ENCODE measurements around the gene EXOC7. TPM values are rescaled to one million over a fixed set of nuclear protein-coding genes. Genes with fewer than 3 reads are reported as not detected.
A peak's percentile ranks its signal among the peaks of the same experiment; 100 is the strongest.

EXOC7 gene
- polyA plus RNA-seq, 3 donors: 30.7 to 86.5 (median 42.4) TPM

DNA sequence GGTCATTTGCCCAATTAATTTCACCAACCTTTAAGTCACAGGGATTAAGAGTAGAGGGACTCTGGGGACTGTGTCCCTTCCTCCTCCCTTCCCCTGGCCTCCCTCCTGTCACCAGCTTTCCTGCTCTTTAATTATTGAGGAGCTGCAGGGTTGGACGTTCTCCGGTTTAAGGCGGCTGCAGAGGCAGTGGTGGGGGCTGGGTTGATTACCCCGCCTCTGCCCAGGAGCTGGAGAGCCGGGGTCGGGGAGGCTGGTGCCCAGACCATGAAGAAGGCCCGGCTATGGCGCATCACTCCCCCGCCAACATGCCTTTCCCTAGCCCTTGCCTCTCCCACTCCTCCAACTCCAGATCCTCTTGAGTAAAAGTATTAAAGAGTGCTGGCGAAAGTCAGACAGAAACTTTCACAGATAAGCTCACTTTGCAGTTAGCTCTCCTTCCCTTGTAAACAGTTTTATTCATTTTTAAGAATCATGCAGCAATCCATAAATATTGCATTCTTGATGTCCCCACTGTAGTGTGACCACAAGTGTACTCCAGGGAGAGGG, 38.5 kb upstream of the EXOC7 start:
- H3K27me3 Mint-ChIP-seq (ENCODE audit: low read depth in 3 of 3): peaks cover 24 to 49% (median 44%) of the 10 kb centered on the region in 3 donors
- Histone ChIP-seq H3K4me1 (ENCODE audit: control insufficient read depth in 1 of 2, insufficient read depth in 2 of 2, low read length in 2 of 2) (peaks cover 52 to 60% of the 10 kb centered on the region in 2 donors), H3K9ac (ENCODE audit: insufficient read depth, low read length, poor library complexity, severe bottlenecking) (no peak overlapping the region), H3K4me2 (replicated peaks; ENCODE audit: extremely low read depth, low read length, poor library complexity, severe bottlenecking) (no peak overlapping the region), H3K27ac (ENCODE audit: low read depth in 1 of 2, low read length in 2 of 2) (no peak overlapping the region), H3K9me3 (replicated peaks in 1 of 2; ENCODE audit: control insufficient read depth in 1 of 2, insufficient read depth in 1 of 2, low read length in 2 of 2) (peaks cover 0 to 7% of the 10 kb centered on the region in 2 donors), H3K36me3 (replicated peaks in 1 of 2; ENCODE audit: control insufficient read depth in 1 of 2, insufficient read depth in 2 of 2, low read length in 2 of 2) (no peaks in the 10 kb centered on the region), H3K4me3 (replicated peaks in 1 of 3; ENCODE audit: low read depth in 2 of 3, low read length in 3 of 3) (peak overlapping the region in 1 of 3 experiments; percentile 79), H4K20me1 (ENCODE audit: insufficient read depth, low read length) (no peaks in the 10 kb centered on the region), H3K27me3 (ENCODE audit: control insufficient read depth in 2 of 2, insufficient read depth in 2 of 2, low read length in 2 of 2) (peaks cover 15 to 41% of the 10 kb centered on the region in 2 donors), H2AFZ (ENCODE audit: insufficient read depth, low read depth, low read length, poor library complexity, severe bottlenecking) (no peak overlapping the region), H3K79me2 (ENCODE audit: insufficient read depth, low read length) (no peaks in the 10 kb centered on the region)
- H3K9me3 Mint-ChIP-seq: peaks cover 0 to 10% (median 3%) of the 10 kb centered on the region in 7 donors
- peaks cover 0 to 10% of the 10 kb centered on the region in 2 donors for H3K36me3 Mint-ChIP-seq
- DNase-seq: no peak
- H3K4me1 Mint-ChIP-seq: peaks cover 57% of the 10 kb centered on the region
- WGBS (ENCODE audit: insufficient coverage): 100% methylated on average over 1 of the region's 10 CpGs
- TF ChIP-seq, protein P1, sequence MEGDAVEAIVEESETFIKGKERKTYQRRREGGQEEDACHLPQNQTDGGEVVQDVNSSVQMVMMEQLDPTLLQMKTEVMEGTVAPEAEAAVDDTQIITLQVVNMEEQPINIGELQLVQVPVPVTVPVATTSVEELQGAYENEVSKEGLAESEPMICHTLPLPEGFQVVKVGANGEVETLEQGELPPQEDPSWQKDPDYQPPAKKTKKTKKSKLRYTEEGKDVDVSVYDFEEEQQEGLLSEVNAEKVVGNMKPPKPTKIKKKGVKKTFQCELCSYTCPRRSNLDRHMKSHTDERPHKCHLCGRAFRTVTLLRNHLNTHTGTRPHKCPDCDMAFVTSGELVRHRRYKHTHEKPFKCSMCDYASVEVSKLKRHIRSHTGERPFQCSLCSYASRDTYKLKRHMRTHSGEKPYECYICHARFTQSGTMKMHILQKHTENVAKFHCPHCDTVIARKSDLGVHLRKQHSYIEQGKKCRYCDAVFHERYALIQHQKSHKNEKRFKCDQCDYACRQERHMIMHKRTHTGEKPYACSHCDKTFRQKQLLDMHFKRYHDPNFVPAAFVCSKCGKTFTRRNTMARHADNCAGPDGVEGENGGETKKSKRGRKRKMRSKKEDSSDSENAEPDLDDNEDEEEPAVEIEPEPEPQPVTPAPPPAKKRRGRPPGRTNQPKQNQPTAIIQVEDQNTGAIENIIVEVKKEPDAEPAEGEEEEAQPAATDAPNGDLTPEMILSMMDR (IDR thresholded peaks at IDR 0.05): no peak
- H3K27ac Mint-ChIP-seq: peak overlapping the region in 1 of 7 donors; percentile 46
- intact Hi-C loops (cut with micrococcal nuclease): no loop called here
- H3K4me3 Mint-ChIP-seq: peak overlapping the region; percentile 77 to 86

DNA sequence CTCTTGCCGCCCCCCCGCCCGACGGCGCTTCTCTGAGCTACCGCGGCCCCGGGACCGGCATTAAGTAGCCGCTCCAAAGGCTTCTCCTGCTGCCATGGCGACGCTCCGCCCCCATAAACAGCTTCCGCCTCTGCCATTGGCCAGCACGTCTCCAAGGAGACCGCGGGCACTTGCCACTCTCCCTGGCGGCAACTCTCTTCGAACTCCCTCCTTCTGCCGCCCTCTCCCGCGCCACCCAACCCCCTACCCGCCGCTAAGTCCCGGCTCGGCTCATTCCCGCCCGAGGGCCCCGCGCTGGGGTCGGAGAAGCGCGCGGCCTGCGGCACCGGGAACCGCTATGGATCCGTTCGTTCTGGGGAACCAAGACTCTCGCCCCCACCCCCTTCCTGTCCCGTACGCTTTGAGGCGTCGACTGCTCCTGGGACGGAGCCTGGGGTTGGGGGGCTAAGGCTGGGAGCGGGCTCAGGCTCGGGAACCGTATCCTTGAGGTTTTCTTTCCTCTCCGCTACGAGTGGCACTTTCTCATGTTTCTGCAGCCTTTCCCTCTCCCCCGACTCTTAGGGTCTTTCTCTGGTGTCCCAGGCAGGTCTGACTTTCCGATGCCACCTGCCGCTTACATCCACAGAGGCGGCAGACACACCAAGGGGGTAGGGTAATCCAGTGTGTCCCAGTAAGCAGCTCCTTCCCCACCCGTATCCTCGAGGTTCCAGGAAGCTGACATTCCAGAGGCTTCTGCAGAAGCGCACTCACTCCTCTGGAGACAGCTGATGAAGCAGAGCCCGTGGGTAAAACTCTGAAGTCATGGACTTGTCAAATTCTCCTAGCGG, 37.8 kb upstream of the EXOC7 start, which contains the start of gene FOXJ1:
TSS of gene FOXJ1 (minus strand) at position 34 of the 827 bp plus-strand sequence. CDS start 850 bp downstream, outside the sequence.
- TF ChIP-seq, protein P1 (IDR thresholded peaks at IDR 0.05): no peak
- H3K27me3 Mint-ChIP-seq (ENCODE audit: low read depth in 3 of 3): peaks cover 24 to 52% (median 44%) of the 10 kb centered on the region in 3 donors
- no peaks in the 10 kb centered on the region for H4K20me1 ChIP-seq (ENCODE audit: insufficient read depth, low read length)
- peaks cover 15 to 44% of the 10 kb centered on the region in 2 donors for H3K27me3 ChIP-seq (ENCODE audit: control insufficient read depth in 2 of 2, insufficient read depth in 2 of 2, low read length in 2 of 2)
- 5% methylated on average over 44 of the region's 59 CpGs for WGBS (ENCODE audit: insufficient coverage)
- peaks cover 0 to 10% of the 10 kb centered on the region in 2 donors for H3K36me3 Mint-ChIP-seq
- DNase-seq: peak; percentile 88 to 90 (median 88)
- peaks cover 0 to 10% (median 3%) of the 10 kb centered on the region in 7 donors for H3K9me3 Mint-ChIP-seq
- H3K79me2 ChIP-seq (ENCODE audit: insufficient read depth, low read length): no peaks in the 10 kb centered on the region
- H3K27ac ChIP-seq (ENCODE audit: low read depth in 1 of 2, low read length in 2 of 2): no peak within 1 kb of the TSS
- H3K27ac Mint-ChIP-seq: peak within 1 kb of the TSS in 1 of 7 donors; percentile 25
- peaks cover 56% of the 10 kb centered on the region for H3K4me1 Mint-ChIP-seq
- peak within 1 kb of the TSS; percentile 17 to 79 (median 35) for H3K4me3 ChIP-seq (replicated peaks in 1 of 3; ENCODE audit: low read depth in 2 of 3, low read length in 3 of 3)
- peaks cover 52 to 59% of the 10 kb centered on the region in 2 donors for H3K4me1 ChIP-seq (ENCODE audit: control insufficient read depth in 1 of 2, insufficient read depth in 2 of 2, low read length in 2 of 2)
- peak within 1 kb of the TSS; percentile 77 to 86 for H3K4me3 Mint-ChIP-seq
- H3K4me2 ChIP-seq (replicated peaks; ENCODE audit: extremely low read depth, low read length, poor library complexity, severe bottlenecking): peak within 1 kb of the TSS; percentile 84
- no peak within 1 kb of the TSS for H3K9ac ChIP-seq (ENCODE audit: insufficient read depth, low read length, poor library complexity, severe bottlenecking)
- peak within 1 kb of the TSS; percentile 79 for H2AFZ ChIP-seq (ENCODE audit: insufficient read depth, low read depth, low read length, poor library complexity, severe bottlenecking)
- peaks cover 0 to 7% of the 10 kb centered on the region in 2 donors for H3K9me3 ChIP-seq (replicated peaks in 1 of 2; ENCODE audit: control insufficient read depth in 1 of 2, insufficient read depth in 1 of 2, low read length in 2 of 2)
- H3K36me3 ChIP-seq (replicated peaks in 1 of 2; ENCODE audit: control insufficient read depth in 1 of 2, insufficient read depth in 2 of 2, low read length in 2 of 2): no peaks in the 10 kb centered on the region
- intact Hi-C loops (cut with micrococcal nuclease): no loop called here
